SK-N-SH (cell line): Measurements from ENCODE around the gene TRAPPC2L. TPM values are rescaled to one million over a fixed set of nuclear protein-coding genes. Genes with fewer than 3 reads are reported as not detected.

Experiments used
- CTCF ChIA-PET: fragments of 300-600, 350-600 bp; formaldehyde crosslinking; extraction: SDS; loops from one replicate; lab custom pipeline; 2021; lab: Yijun Ruan, JAX
- POLR2A ChIA-PET: fragments of 350-600 bp; sonication (Branson Sonifier 250); formaldehyde crosslinking; extraction: SDS; loops from one replicate; lab custom pipeline; 2020; ENCODE audit warnings: antibody characterized with exemption, inconsistent platforms; lab: Yijun Ruan, JAX
- DNase-seq: peaks from one replicate; pipeline ENCODE4 v3.0.0; 2012
- H2AFZ ChIP-seq: fragments of 200-600 bp; sonication (generic); 2 replicates; pipeline ENCODE4 v1.8.1; 2016; ENCODE audit warnings: antibody characterized with exemption, mild to moderate bottlenecking, low read depth
- H3F3A ChIP-seq: fragments of 200-600 bp; sonication (generic); replicated peaks from 2 replicates; pipeline ENCODE3; 2016; ENCODE audit warnings: antibody characterized with exemption, mild to moderate bottlenecking; ENCODE audit not compliant: insufficient read depth
- H3K27ac ChIP-seq, 2 experiments: fragments of 200-500 bp in 1 of 2; fragments of 200-600 bp in 1 of 2; sonication (Bioruptor generic) in 1 of 2; sonication (generic), shearing (Covaris generic) in 1 of 2; 2 replicates each; pipeline versions ENCODE4 v1.5.1 to v1.6.1; 2014 to 2016; ENCODE audit warnings: low read depth in 2 of 2, inconsistent platforms in 1 of 2, low read length in 1 of 2, mild to moderate bottlenecking in 1 of 2, mixed read lengths in 1 of 2
- H3K27me3 ChIP-seq: fragments of 200-600 bp; sonication (generic), shearing (Covaris generic); 2 replicates; pipeline ENCODE4 v1.6.1; 2016; ENCODE audit warnings: mixed run types; ENCODE audit not compliant: insufficient read depth
- H3K36me3 ChIP-seq, 2 experiments: fragments of 200-500 bp in 1 of 2; fragments of 200-600 bp in 1 of 2; sonication (Bioruptor generic) in 1 of 2; sonication (generic) in 1 of 2; replicated peaks in 1 of 2; 2 replicates each; pipeline versions ENCODE3 to v1.5.1; 2014 to 2016; ENCODE audit warnings: low read length in 1 of 2, mild to moderate bottlenecking in 1 of 2; ENCODE audit not compliant: insufficient read depth in 2 of 2, control insufficient read depth in 1 of 2
- H3K4me1 ChIP-seq, 2 experiments: fragments of 200-500 bp in 1 of 2; fragments of 200-600 bp in 1 of 2; sonication (Bioruptor generic) in 1 of 2; sonication (generic), shearing (Covaris generic) in 1 of 2; 2 replicates each; pipeline versions ENCODE4 v1.5.1 to v1.6.1; 2014 to 2016; ENCODE audit warnings: low read depth in 1 of 2, low read length in 1 of 2, mixed run types in 1 of 2; ENCODE audit not compliant: insufficient read depth in 2 of 2, control insufficient read depth in 1 of 2
- H3K4me2 ChIP-seq: fragments of 200-600 bp; sonication (generic), shearing (Covaris generic); 2 replicates; pipeline ENCODE4 v1.6.1; 2017; ENCODE audit warnings: mixed run types
- H3K4me3 ChIP-seq, 2 experiments: fragments of 200-500 bp in 1 of 2; fragments of 200-600 bp in 1 of 2; sonication (Bioruptor generic) in 1 of 2; sonication (generic), shearing (Covaris generic) in 1 of 2; 2 replicates each; pipeline versions ENCODE4 v1.5.1 to v1.8.1; 2014 to 2016; ENCODE audit warnings: low read depth in 2 of 2, inconsistent platforms in 1 of 2, low read length in 1 of 2, mild to moderate bottlenecking in 1 of 2, mixed read lengths in 1 of 2, moderate library complexity in 1 of 2
- H3K79me2 ChIP-seq: fragments of 200-600 bp; sonication (generic); 2 replicates; pipeline ENCODE4 v1.8.1; 2017; ENCODE audit warnings: mild to moderate bottlenecking; ENCODE audit not compliant: insufficient read depth
- H3K9ac ChIP-seq: fragments of 200-600 bp; sonication (generic); 2 replicates; pipeline ENCODE4 v1.6.1; 2017; ENCODE audit warnings: mixed run types
- H3K9me2 ChIP-seq: fragments of 200-600 bp; sonication (generic); 2 replicates; pipeline ENCODE4 v1.6.1; 2017; ENCODE audit warnings: mixed run types
- H3K9me3 ChIP-seq: fragments of 200-600 bp; sonication (generic); 2 replicates; pipeline ENCODE4 v1.6.1; 2017; ENCODE audit warnings: mixed run types, mild to moderate bottlenecking, moderate library complexity
- H4K20me1 ChIP-seq: fragments of 200-600 bp; sonication (generic); 2 replicates; pipeline ENCODE4 v1.6.1; 2017; ENCODE audit warnings: mild to moderate bottlenecking, mixed run types; ENCODE audit not compliant: insufficient read depth
- CTCF ChIP-seq: fragments of 200-600 bp; sonication (generic); IDR thresholded peaks from 2 replicates; pipeline ENCODE4 v1.6.1; 2017; ENCODE audit warnings: antibody characterized with exemption, mild to moderate bottlenecking, moderate library complexity
- FOSL2 ChIP-seq: IDR thresholded peaks from 2 replicates; pipeline ENCODE4 v1.4.0; 2012; ENCODE audit warnings: low read depth, mild to moderate bottlenecking, moderate library complexity, borderline replicate concordance
- FOXM1 ChIP-seq: IDR thresholded peaks from 2 replicates; pipeline ENCODE4 v1.4.0; 2012; ENCODE audit warnings: low read depth, mild to moderate bottlenecking
- GATA2 ChIP-seq: sonication (generic); formaldehyde crosslinking; IDR thresholded peaks from 2 replicates; pipeline ENCODE4 v1.5.0; 2020; ENCODE audit warnings: mild to moderate bottlenecking, missing genetic modification reagents
- IRF3 ChIP-seq: fragments of 150-350 bp; IDR thresholded peaks from 2 replicates; pipeline ENCODE4 v1.6.1; 2016; ENCODE audit warnings: mild to moderate bottlenecking, low read depth, low read length
- JUND ChIP-seq: IDR thresholded peaks from 2 replicates; pipeline ENCODE4 v1.4.0; 2012
- MXI1 ChIP-seq: IDR thresholded peaks from 2 replicates; pipeline ENCODE4 v1.6.1; 2012; ENCODE audit warnings: mild to moderate bottlenecking, low read depth, low read length, improper control_type of control experiment
- NRF1 ChIP-seq: IDR thresholded peaks from 2 replicates; pipeline ENCODE4 v1.6.1; 2012; ENCODE audit warnings: low read depth, mild to moderate bottlenecking, low read length
- PBX3 ChIP-seq: IDR thresholded peaks from 2 replicates; pipeline ENCODE4; 2012
- SMC3 ChIP-seq: IDR thresholded peaks from 2 replicates; pipeline ENCODE4 v1.6.1; 2012; ENCODE audit warnings: low read depth, low read length, improper control_type of control experiment
- TAF1 ChIP-seq: IDR thresholded peaks from 2 replicates; pipeline ENCODE4 v1.6.1; 2012; ENCODE audit warnings: low read depth, mild to moderate bottlenecking, low read length, moderate library complexity, borderline replicate concordance
- TCF12 ChIP-seq: IDR thresholded peaks from 2 replicates; pipeline ENCODE4 v1.4.0; 2012
- TEAD4 ChIP-seq: IDR thresholded peaks from 2 replicates; pipeline ENCODE4 v1.4.0; 2012; ENCODE audit warnings: mild to moderate bottlenecking, borderline replicate concordance; ENCODE audit not compliant: insufficient read depth
- WGBS: methylation state at CpG from one replicate; pipeline ENCODE4 v1.1.6; 2017; ENCODE audit warnings: low lambda C conversion rate; 5-methylcytosine and 5-hydroxymethylcytosine counted together
- polyA plus RNA-seq, 3 experiments: library from polyadenylated mRNA; depleted of rRNA; stranded (reverse); fragments of >200 nt; gene quantifications; 2 replicates each; pipeline ENCODE4 v1.2.3, GENCODE V29; 2012

TRAPPC2L gene
- polyA plus RNA-seq, 1 of the 3 experiments (the other 2 are of a cell fraction), result 73.9 TPM

GRCh38 chr16:88839745-88840599 lies 17.0 kb upstream of the TRAPPC2L start:
- POLR2A ChIA-PET, result interaction anchor here (0.5 kb wide), 1 partner anchor 38 kb away, joined by 4 read pairs; no protein-coding TSS in a partner anchor
- no peaks in the 10 kb centered on the region for H3K9me3 ChIP-seq
- no peak overlapping the region for H3K4me3 ChIP-seq
- no peaks in the 10 kb centered on the region for H3K79me2 ChIP-seq
- CTCF ChIA-PET, result interaction anchor here (1.7 kb wide), 2 partner anchors 18 to 23 kb away, joined by 4 to 5 read pairs; no protein-coding TSS in a partner anchor
- H3K4me2 ChIP-seq, result no peak overlapping the region
- no peak for DNase-seq
- no peaks in the 10 kb centered on the region for H3K27me3 ChIP-seq
- peaks cover 0 to 23% of the 10 kb centered on the region in 2 experiments for H3K36me3 ChIP-seq
- no peak overlapping the region for H3K27ac ChIP-seq
- 95% methylated on average over 17 of the region's 24 CpGs for WGBS
- H3K9ac ChIP-seq, result no peak overlapping the region
- TF ChIP-seq TAF1 (no peak), MXI1 (no peak), CTCF (no peak), PBX3 (no peak), TCF12 (no peak), NRF1 (no peak), FOXM1 (no peak), FOSL2 (no peak), SMC3 (no peak), IRF3 (no peak), JUND (no peak), GATA2 (CRISPR knock-in tag) (no peak), TEAD4 (no peak)
- no peaks in the 10 kb centered on the region for H3F3A ChIP-seq
- H3K4me1 ChIP-seq, result no peaks in the 10 kb centered on the region
- H2AFZ ChIP-seq, result no peak overlapping the region
- no peaks in the 10 kb centered on the region for H3K9me2 ChIP-seq
- H4K20me1 ChIP-seq, result no peaks in the 10 kb centered on the region
